ENCODE measurements around the gene ILF2. TPM values are rescaled to one million over a fixed set of nuclear protein-coding genes. Genes with fewer than 3 reads are reported as not detected.

The ILF2 gene
- total and polyA plus RNA-seq, 2 of the 13 experiments (the other 11 are each of a cell fraction or from before 2014, with no cell fraction given) = 292 to 366 TPM

GRCh38 chr1:153627715-153628626 is 42.8 kb downstream of the ILF2 start, which contains the start of gene S100A1 (continued):
- TF ChIP-seq ZBTB42 (CRISPR knock-in tag; IDR thresholded peaks at IDR 0.05) (0 out of 2 replicates have a peak, but pooled peaks have one; percentile 12), HDAC1 (CRISPR knock-in tag; IDR thresholded peaks at IDR 0.05) (peak; percentile 57), POLR2A (IDR thresholded peaks at IDR 0.05; ENCODE audit: insufficient read depth in 1 of 2, low read depth in 2 of 2, low read length in 2 of 2) (peak; percentile 64 to 85)

GRCh38 chr1:153626904-153627714 is 43.7 kb downstream of the ILF2 start, which contains the start of gene S100A13:
Gene S100A13 (minus strand): TSS chr1:153627505. CDS start chr1:153626472, 1,033 bp downstream.
- TSS peak; percentile 67 for BruUV-seq (replicated peaks)
- peak within 1 kb of the TSS; percentile 72 to 84 (median 74) for H3K4me3 ChIP-seq (replicated peaks in 1 of 3; ENCODE audit: insufficient read depth in 1 of 3, low read depth in 2 of 3, low read length in 3 of 3)
- whole genome bisulfite sequencing (ENCODE audit: low lambda C conversion rate) = 0% methylated on average over 19 of the region's 28 CpGs
- POLR2A ChIA-PET = interaction anchor here (0.6 to 15.2 kb wide), 28 partner anchors 9 to 360 kb away, joined by 3 to 390 read pairs (median 6); partner anchors contain the start of genes INTS3, S100A14, S100A16 and S100A6
- H3K9me3 ChIP-seq (ENCODE audit: low read length) = no peaks in the 10 kb centered on the region
- FAIRE-seq = peak; percentile 93
- peak within 1 kb of the TSS; percentile 91 for H3K4me2 ChIP-seq (ENCODE audit: low read depth, low read length)
- intact Hi-C loops (cut with micrococcal nuclease; ENCODE audit: unreplicated experiment) = loop anchor here (1.0 to 5.0 kb wide), 3 partner anchors 18 to 115 kb away; no protein-coding TSS in a partner anchor
- DNase-seq (ENCODE audit: low spot score) = peak; percentile 90
- H2AFZ ChIP-seq (ENCODE audit: low read length) = peak within 1 kb of the TSS; percentile 63
- H4K20me1 ChIP-seq (ENCODE audit: insufficient read depth, low read length) = no peaks in the 10 kb centered on the region
- in situ Hi-C loops (cut with HindIII; ENCODE audit: extremely low pct_ligation_motif_present, low pct_unique_long_range_greater_than_20kb) = loop anchor here (5.0 kb wide), 2 partner anchors 55 to 120 kb away; no protein-coding TSS in a partner anchor
- ATAC-seq = peak; percentile 82
- H3K27ac ChIP-seq (ENCODE audit: extremely low read length, insufficient read depth, low read length) = peak within 1 kb of the TSS; percentile 87
- H3K79me2 ChIP-seq (ENCODE audit: insufficient read depth, low read length) = peaks cover 34% of the 10 kb centered on the region
- H3K9ac ChIP-seq (ENCODE audit: insufficient read depth, low read depth, low read length) = peak within 1 kb of the TSS; percentile 78
- CTCF ChIA-PET (ENCODE audit: low intra/inter-chr PET ratio, low total read pairs) = interaction anchor here (1.4 to 2.0 kb wide), 3 partner anchors 54 to 117 kb away, joined by 5 to 18 read pairs (median 7); no protein-coding TSS in a partner anchor
- peaks cover 2 to 3% of the 10 kb centered on the region in 2 experiments; a peak in 2 of 5 replicates for H3K36me3 ChIP-seq (replicated peaks in 1 of 2; ENCODE audit: control insufficient read depth in 1 of 2, insufficient read depth in 2 of 2, low read length in 2 of 2)
- peaks cover 55% of the 10 kb centered on the region for H3K4me1 ChIP-seq (ENCODE audit: insufficient read depth, low read length)
- no peaks in the 10 kb centered on the region for H3K27me3 ChIP-seq (ENCODE audit: control insufficient read depth in 1 of 2, insufficient read depth in 2 of 2, low read length in 2 of 2)
- TF ChIP-seq FOXP1 (IDR thresholded peaks at IDR 0.05) (no peak), FOXP1 (CRISPR knock-in tag; IDR thresholded peaks at IDR 0.05) (0 out of 2 replicates have a peak, but pooled peaks have one; percentile 14), CEBPZ (IDR thresholded peaks at IDR 0.05; ENCODE audit: low read length) (no peak), PCBP2 (optimal IDR thresholded peaks at IDR 0.05; ENCODE audit: low read depth, low read length, poor library complexity, severe bottlenecking) (no peak), ZNF205 (CRISPR knock-in tag; IDR thresholded peaks at IDR 0.05) (no peak), ZFY (CRISPR knock-in tag; IDR thresholded peaks at IDR 0.05) (peak; percentile 30; the same call in 1 of the 2 replicates), ZNF709 (CRISPR knock-in tag; IDR thresholded peaks at IDR 0.05) (0 out of 2 replicates have a peak, but pooled peaks have one; percentile 51)
